ENCODE measurements around the gene ERBB4.

Gene ERBB4

GRCh38 chr2:211437396-211437795 is 1101.2 kb downstream of the ERBB4 start:
- TF ChIP-seq ZFX (IDR thresholded peaks at IDR 0.05; ENCODE audit: borderline replicate concordance), result no peak
- no peak for TF ChIP-seq CTCF (IDR thresholded peaks at IDR 0.05)
- no peak overlapping the region for H3K27ac ChIP-seq

GRCh38 chr2:211436182-211436581 is 1102.4 kb downstream of the ERBB4 start:
- H3K27ac ChIP-seq, result no peak overlapping the region
- TF ChIP-seq ZFX (IDR thresholded peaks at IDR 0.05; ENCODE audit: borderline replicate concordance) (no peak), CTCF (IDR thresholded peaks at IDR 0.05) (no peak)

- H3K27ac ChIP-seq, result no peak overlapping the region
- TF ChIP-seq ZFX (IDR thresholded peaks at IDR 0.05; ENCODE audit: borderline replicate concordance), result no peak
- no peak for TF ChIP-seq CTCF (IDR thresholded peaks at IDR 0.05)
Observed at GRCh38 chr2:211435331-211435730, 1103.3 kb downstream of the ERBB4 start.

- no peak for TF ChIP-seq ZFX (IDR thresholded peaks at IDR 0.05; ENCODE audit: borderline replicate concordance)
- TF ChIP-seq CTCF (IDR thresholded peaks at IDR 0.05), result no peak
- no peak overlapping the region for H3K27ac ChIP-seq
Observed at GRCh38 chr2:211434773-211435172, 1103.8 kb downstream of the ERBB4 start.

GRCh38 chr2:211429256-211429920 is 1109.2 kb downstream of the ERBB4 start:
- H3K27ac ChIP-seq, result no peak overlapping the region
- TF ChIP-seq CTCF (IDR thresholded peaks at IDR 0.05), result no peak
- no peak for TF ChIP-seq ZFX (IDR thresholded peaks at IDR 0.05; ENCODE audit: borderline replicate concordance)

GRCh38 chr2:211426240-211426639 is 1112.4 kb downstream of the ERBB4 start:
- no peak for TF ChIP-seq ZFX (IDR thresholded peaks at IDR 0.05; ENCODE audit: borderline replicate concordance)
- TF ChIP-seq CTCF (IDR thresholded peaks at IDR 0.05), result no peak
- H3K27ac ChIP-seq, result no peak overlapping the region

- H3K27ac ChIP-seq, result no peak overlapping the region
- TF ChIP-seq ZFX (IDR thresholded peaks at IDR 0.05; ENCODE audit: borderline replicate concordance) (no peak), CTCF (IDR thresholded peaks at IDR 0.05) (no peak)
Observed at GRCh38 chr2:211423018-211423417, 1115.6 kb downstream of the ERBB4 start.

Data from 22Rv1 (cell line).